Upper lobe of left lung (tissue), 6 donors: ENCODE measurements around the gene PPP1CA. TPM values are rescaled to one million over a fixed set of nuclear protein-coding genes. Genes with fewer than 3 reads are reported as not detected.
A peak's percentile ranks its signal among the peaks of the same experiment; 100 is the strongest.

Experiments used
- ATAC-seq, 2 donors: fragments of 200-7000 bp; cut with Tn5 transposase; one replicate each; pipeline ENCODE4 v1.9.1; 2022; ENCODE audit warnings: mild to moderate bottlenecking in 2 of 2, moderate library complexity in 2 of 2; ENCODE audit not compliant: low FRiP score in 2 of 2
- DNase-seq, 2 donors: peaks; one replicate each; pipeline ENCODE4 v3.0.0-alpha.2; 2019 to 2020
- H3K27ac ChIP-seq, 4 donors: fragments of 200-600 bp; sonication (generic); one replicate each; pipeline ENCODE4 v1.5.1; 2016 to 2019
- H3K27me3 ChIP-seq, 4 donors: fragments of 200-600 bp; sonication (generic); one replicate each; pipeline ENCODE4 v1.5.1; 2017 to 2019
- H3K36me3 ChIP-seq, 4 donors: fragments of 200-600 bp; sonication (generic); one replicate each; pipeline ENCODE4 v1.5.1; 2016 to 2019
- H3K4me1 ChIP-seq, 4 donors: fragments of 200-600 bp; sonication (generic); one replicate each; pipeline ENCODE4 v1.5.1; 2018 to 2019
- H3K4me3 ChIP-seq, 4 donors: fragments of 200-600 bp; sonication (generic); one replicate each; pipeline ENCODE4 v1.5.1; 2017 to 2019; ENCODE audit warnings: mild to moderate bottlenecking in 2 of 4, moderate library complexity in 1 of 4
- H3K9me3 ChIP-seq, 4 donors: fragments of 200-600 bp; sonication (generic); one replicate each; pipeline ENCODE4 v1.5.1; 2018 to 2019
- EP300 ChIP-seq, 4 donors: sonication (generic); formaldehyde crosslinking; IDR thresholded peaks; one replicate each; pipeline ENCODE4 v1.5.1; 2017; ENCODE audit warnings: antibody characterized with exemption in 4 of 4, control low read depth in 2 of 4
- POLR2A ChIP-seq, 4 donors: fragments of 450-650 bp; IDR thresholded peaks; one replicate each; pipeline ENCODE4 v1.5.1; 2016 to 2017; ENCODE audit warnings: antibody characterized with exemption in 4 of 4, mild to moderate bottlenecking in 2 of 4
- POLR2AphosphoS5 ChIP-seq, 2 donors: sonication (generic); formaldehyde crosslinking; IDR thresholded peaks; one replicate each; pipeline ENCODE4 v1.5.1; 2017; ENCODE audit warnings: antibody characterized with exemption in 2 of 2
- WGBS, 2 donors: methylation state at CpG; one replicate each; pipeline ENCODE4 v1.1.5; 2017 to 2018; 5-methylcytosine and 5-hydroxymethylcytosine counted together
- total RNA-seq, 6 donors: library from RNA; depleted of rRNA in 4 of 6; stranded (reverse); fragments of >200 nt in 4 of 6; gene quantifications; one replicate each; pipeline versions ENCODE4 v1.1.0 to v1.2.1, GENCODE V29; 2016 to 2021
- TF ChIP-seq, protein P1 (sequence below), 6 experiments: fragments of 450-650 bp in 4 of 6; fragments of 200-600 bp in 2 of 6; sonication (generic) in 2 of 6; IDR thresholded peaks; one replicate each; pipeline ENCODE4 v1.5.1; 2016 to 2019; ENCODE audit warnings: antibody characterized with exemption in 6 of 6
- donor health status: DM: no; HTN: no; CAD: no; lungs with moderate emphysema.
- donor health status: DM: no; HTN: yes; CAD: no; lungs with severe emphysema.

The PPP1CA gene
- total RNA-seq, 6 donors from 2014 or later: 83.8 to 191 (median 135) TPM

DNA sequence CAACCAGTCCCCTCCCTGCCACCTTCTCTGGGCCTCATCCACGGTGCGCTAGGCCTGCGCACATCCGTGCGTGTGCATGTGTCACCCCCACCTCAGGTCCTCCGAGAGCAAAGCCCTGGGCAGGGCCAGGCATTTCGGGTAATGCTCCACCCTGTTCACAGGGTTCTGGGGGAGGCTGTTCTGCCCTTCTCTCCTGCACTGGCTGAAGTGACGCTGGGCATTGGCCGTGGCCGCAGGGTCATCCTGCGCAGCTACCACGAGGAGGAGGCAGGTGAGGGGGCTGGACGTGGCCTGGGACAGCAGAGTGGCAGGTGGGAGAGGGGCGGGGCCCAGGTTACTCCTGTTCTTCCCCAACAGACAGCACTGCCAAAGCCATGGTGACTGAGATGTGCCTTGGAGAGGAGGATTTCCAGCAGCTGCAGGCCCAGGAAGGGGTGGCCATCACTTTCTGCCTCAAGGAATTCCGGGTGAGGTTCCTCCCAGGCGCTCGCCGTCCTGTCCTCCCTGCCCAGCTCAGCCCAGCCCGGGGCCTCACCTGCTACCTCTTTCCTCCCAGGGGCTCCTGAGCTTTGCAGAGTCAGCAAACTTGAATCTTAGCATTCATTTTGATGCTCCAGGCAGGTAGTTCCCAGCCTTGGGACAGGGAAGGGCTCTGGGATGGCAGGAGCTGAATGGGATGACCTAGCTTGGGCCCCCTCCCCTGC lies 6.0 kb downstream of the PPP1CA start:
- DNase-seq: peak in 1 of 2 donors; percentile 64
- 89 to 92% methylated on average over 10 to 19 of the region's 19 CpGs for WGBS, 2 donors
- Histone ChIP-seq H3K36me3 (peaks cover 14 to 59% (median 47%) of the 10 kb centered on the region in 4 donors), H3K27me3 (no peaks in the 10 kb centered on the region), H3K27ac (no peak overlapping the region), H3K9me3 (no peaks in the 10 kb centered on the region), H3K4me1 (peaks cover 27 to 57% (median 32%) of the 10 kb centered on the region in 4 donors), H3K4me3 (no peak overlapping the region)
- ATAC-seq: no peak
- TF ChIP-seq EP300 (IDR thresholded peaks at IDR 0.05): no peak
- TF ChIP-seq, protein P1, sequence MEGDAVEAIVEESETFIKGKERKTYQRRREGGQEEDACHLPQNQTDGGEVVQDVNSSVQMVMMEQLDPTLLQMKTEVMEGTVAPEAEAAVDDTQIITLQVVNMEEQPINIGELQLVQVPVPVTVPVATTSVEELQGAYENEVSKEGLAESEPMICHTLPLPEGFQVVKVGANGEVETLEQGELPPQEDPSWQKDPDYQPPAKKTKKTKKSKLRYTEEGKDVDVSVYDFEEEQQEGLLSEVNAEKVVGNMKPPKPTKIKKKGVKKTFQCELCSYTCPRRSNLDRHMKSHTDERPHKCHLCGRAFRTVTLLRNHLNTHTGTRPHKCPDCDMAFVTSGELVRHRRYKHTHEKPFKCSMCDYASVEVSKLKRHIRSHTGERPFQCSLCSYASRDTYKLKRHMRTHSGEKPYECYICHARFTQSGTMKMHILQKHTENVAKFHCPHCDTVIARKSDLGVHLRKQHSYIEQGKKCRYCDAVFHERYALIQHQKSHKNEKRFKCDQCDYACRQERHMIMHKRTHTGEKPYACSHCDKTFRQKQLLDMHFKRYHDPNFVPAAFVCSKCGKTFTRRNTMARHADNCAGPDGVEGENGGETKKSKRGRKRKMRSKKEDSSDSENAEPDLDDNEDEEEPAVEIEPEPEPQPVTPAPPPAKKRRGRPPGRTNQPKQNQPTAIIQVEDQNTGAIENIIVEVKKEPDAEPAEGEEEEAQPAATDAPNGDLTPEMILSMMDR (IDR thresholded peaks at IDR 0.05): no peak
- TF ChIP-seq POLR2AphosphoS5 (IDR thresholded peaks at IDR 0.05): no peak
- TF ChIP-seq POLR2A (IDR thresholded peaks at IDR 0.05): no peak

DNA sequence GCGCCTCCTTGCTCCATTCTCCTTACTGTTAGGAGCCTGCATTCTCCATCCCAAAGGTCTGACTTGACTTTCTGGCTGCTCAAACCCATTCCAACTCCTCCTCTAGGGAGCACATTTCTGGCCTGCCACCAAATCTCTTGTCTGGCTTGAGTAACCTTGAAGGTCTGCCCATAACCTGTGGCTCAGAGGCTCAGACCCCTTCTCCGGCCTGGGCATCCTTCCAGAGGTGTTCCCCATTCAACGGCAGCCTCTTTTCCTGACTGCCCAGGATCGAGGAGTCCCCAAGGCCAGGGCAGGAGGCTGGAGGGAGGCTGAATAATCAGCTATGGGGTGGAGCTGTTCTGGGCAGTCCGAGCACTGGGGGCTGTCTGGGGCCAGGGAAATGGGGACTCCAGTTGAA lies 7.7 kb downstream of the PPP1CA start:
- TF ChIP-seq EP300 (IDR thresholded peaks at IDR 0.05) (no peak), POLR2A (IDR thresholded peaks at IDR 0.05) (no peak), POLR2AphosphoS5 (IDR thresholded peaks at IDR 0.05) (no peak)
- TF ChIP-seq, protein P1 (IDR thresholded peaks at IDR 0.05): no peak
- 80 to 84% methylated on average over 5 of the region's 5 CpGs for WGBS, 2 donors
- Histone ChIP-seq H3K9me3 (no peaks in the 10 kb centered on the region), H3K27me3 (no peaks in the 10 kb centered on the region), H3K36me3 (peaks cover 14 to 43% (median 38%) of the 10 kb centered on the region in 4 donors), H3K4me1 (peaks cover 16 to 52% (median 22%) of the 10 kb centered on the region in 4 donors), H3K27ac (no peak overlapping the region), H3K4me3 (no peak overlapping the region)
- no peak for DNase-seq
- ATAC-seq: no peak

DNA sequence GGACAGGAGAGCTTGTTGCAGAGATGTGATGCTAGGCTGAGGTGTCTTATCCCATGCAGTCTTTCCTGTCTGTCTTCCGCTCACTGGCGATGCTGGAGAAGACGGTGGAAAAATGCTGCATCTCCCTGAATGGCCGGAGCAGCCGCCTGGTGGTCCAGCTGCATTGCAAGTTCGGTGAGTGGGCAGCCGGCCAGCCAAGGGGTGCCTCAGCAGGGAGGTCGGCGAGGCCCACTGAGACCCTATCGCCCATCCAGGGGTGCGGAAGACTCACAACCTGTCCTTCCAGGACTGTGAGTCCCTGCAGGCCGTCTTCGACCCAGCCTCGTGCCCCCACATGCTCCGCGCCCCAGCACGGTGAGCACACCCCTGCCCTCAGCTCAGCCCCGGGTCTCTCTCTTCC lies 8.2 kb downstream of the PPP1CA start:
- no peak for TF ChIP-seq POLR2AphosphoS5 (IDR thresholded peaks at IDR 0.05)
- TF ChIP-seq, protein P1 (IDR thresholded peaks at IDR 0.05): no peak
- TF ChIP-seq POLR2A (IDR thresholded peaks at IDR 0.05): no peak
- TF ChIP-seq EP300 (IDR thresholded peaks at IDR 0.05): no peak
- no peaks in the 10 kb centered on the region for H3K9me3 ChIP-seq
- DNase-seq (peak in 1 of 2 donors; percentile 80), ATAC-seq (no peak)
- no peaks in the 10 kb centered on the region for H3K27me3 ChIP-seq
- H3K4me1 ChIP-seq: peaks cover 16 to 47% (median 21%) of the 10 kb centered on the region in 4 donors
- H3K4me3 ChIP-seq: no peak overlapping the region
- no peak overlapping the region for H3K27ac ChIP-seq
- peaks cover 13 to 38% (median 33%) of the 10 kb centered on the region in 4 donors for H3K36me3 ChIP-seq
- 90 to 94% methylated on average over 17 to 18 of the region's 18 CpGs for WGBS, 2 donors

DNA sequence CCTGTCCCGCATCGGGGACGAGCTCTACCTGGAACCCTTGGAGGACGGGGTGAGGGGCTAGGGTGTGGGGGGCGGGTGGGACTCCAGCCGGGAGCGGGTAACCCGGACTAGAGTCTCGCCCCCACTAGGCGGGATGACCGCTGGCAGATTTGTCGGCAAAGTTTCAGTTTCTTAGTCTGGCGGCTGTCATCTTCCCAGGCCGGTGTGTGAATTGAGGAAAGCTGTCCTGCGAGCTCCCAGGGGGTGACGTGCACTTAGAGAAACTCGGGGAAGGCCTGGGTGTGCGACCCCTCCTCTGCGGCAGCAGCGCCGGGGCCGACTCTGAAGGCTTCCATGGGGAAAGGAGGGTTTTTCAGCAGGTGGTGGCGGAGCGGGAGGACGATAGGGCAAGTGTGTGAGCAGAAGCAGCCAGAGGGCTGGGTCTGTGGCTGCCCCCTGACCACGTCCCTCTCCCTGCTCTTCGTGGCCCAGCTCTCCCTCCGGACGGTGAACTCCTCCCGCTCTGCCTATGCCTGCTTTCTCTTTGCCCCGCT lies 9.4 kb downstream of the PPP1CA start:
- ATAC-seq (peak in 1 of 2 donors; percentile 1), DNase-seq (no peak)
- H3K36me3 ChIP-seq: peaks cover 1 to 26% (median 21%) of the 10 kb centered on the region in 4 donors
- H3K4me1 ChIP-seq: peaks cover 16 to 45% (median 20%) of the 10 kb centered on the region in 4 donors
- peak overlapping the region; percentile 85 to 91 (median 88) for H3K27ac ChIP-seq
- no peaks in the 10 kb centered on the region for H3K27me3 ChIP-seq
- TF ChIP-seq, protein P1 (IDR thresholded peaks at IDR 0.05): no peak
- TF ChIP-seq POLR2AphosphoS5 (IDR thresholded peaks at IDR 0.05) (no peak), EP300 (IDR thresholded peaks at IDR 0.05) (no peak), POLR2A (IDR thresholded peaks at IDR 0.05) (no peak)
- no peaks in the 10 kb centered on the region for H3K9me3 ChIP-seq
- WGBS, 2 donors: 10 to 24% methylated on average over 13 to 30 of the region's 31 CpGs
- H3K4me3 ChIP-seq: peak overlapping the region; percentile 74 to 100 (median 88)
